D721Med (cell line): Measurements from ENCODE around the gene DNAJC5G.

Experiments used
- DNase-seq: peaks from one replicate; pipeline ENCODE4 v3.0.0; 2011; ENCODE audit warnings: low spot score; ENCODE audit not compliant: insufficient read length
- FAIRE-seq: peaks from 2 replicates; lab custom pipeline; 2011; peaks lifted over from hg19 to GRCh38; lab: Jason Lieb, UNC
- TF ChIP-seq, protein P1 (sequence below): IDR thresholded peaks from 2 replicates; pipeline ENCODE4 v1.5.1; 2012; ENCODE audit warnings: mild to moderate bottlenecking, control low read depth; ENCODE audit not compliant: insufficient read depth; ENCODE audit errors: missing control alignments

DNAJC5G gene

DNA sequence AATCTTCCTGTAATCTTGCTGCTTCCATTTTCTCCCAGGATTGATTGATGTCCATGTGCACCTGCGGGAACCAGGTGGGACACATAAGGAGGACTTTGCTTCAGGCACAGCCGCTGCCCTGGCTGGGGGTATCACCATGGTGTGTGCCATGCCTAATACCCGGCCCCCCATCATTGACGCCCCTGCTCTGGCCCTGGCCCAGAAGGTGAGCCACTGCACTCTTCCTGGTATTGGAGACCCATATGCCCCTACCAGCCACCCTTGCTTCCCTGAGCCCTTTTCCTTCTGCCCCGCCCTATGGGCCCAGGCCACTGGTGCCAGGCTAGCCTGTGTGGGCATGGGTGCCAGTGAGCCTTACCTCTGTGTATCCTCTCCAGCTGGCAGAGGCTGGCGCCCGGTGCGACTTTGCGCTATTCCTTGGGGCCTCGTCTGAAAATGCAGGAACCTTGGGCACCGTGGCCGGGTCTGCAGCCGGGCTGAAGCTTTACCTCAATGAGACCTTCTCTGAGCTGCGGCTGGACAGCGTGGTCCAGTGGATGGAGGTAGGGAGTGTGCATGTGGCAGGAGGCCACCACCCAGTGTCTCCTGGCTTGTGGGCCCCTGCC, 37.8 kb upstream of the DNAJC5G start:
- no peak for DNase-seq
- TF ChIP-seq, protein P1, sequence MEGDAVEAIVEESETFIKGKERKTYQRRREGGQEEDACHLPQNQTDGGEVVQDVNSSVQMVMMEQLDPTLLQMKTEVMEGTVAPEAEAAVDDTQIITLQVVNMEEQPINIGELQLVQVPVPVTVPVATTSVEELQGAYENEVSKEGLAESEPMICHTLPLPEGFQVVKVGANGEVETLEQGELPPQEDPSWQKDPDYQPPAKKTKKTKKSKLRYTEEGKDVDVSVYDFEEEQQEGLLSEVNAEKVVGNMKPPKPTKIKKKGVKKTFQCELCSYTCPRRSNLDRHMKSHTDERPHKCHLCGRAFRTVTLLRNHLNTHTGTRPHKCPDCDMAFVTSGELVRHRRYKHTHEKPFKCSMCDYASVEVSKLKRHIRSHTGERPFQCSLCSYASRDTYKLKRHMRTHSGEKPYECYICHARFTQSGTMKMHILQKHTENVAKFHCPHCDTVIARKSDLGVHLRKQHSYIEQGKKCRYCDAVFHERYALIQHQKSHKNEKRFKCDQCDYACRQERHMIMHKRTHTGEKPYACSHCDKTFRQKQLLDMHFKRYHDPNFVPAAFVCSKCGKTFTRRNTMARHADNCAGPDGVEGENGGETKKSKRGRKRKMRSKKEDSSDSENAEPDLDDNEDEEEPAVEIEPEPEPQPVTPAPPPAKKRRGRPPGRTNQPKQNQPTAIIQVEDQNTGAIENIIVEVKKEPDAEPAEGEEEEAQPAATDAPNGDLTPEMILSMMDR, result no peak
- FAIRE-seq, result no peak

DNA sequence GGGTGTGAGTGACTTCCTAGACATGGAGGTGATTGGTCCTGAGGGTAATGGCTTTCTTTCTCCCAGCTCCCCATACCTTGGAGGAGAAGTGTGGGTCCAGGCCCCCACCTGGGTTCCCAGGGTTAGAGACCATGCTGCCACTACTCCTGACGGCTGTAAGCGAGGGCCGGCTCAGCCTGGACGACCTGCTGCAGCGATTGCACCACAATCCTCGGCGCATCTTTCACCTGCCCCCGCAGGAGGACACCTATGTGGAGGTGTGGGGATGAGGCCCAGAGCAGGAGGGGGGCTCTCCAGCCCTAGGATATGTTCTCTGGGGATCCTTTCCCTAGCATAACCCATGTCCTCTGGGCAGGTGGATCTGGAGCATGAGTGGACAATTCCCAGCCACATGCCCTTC, 36.3 kb upstream of the DNAJC5G start:
- DNase-seq, result no peak
- no peak for FAIRE-seq
- TF ChIP-seq, protein P1, result no peak

DNA sequence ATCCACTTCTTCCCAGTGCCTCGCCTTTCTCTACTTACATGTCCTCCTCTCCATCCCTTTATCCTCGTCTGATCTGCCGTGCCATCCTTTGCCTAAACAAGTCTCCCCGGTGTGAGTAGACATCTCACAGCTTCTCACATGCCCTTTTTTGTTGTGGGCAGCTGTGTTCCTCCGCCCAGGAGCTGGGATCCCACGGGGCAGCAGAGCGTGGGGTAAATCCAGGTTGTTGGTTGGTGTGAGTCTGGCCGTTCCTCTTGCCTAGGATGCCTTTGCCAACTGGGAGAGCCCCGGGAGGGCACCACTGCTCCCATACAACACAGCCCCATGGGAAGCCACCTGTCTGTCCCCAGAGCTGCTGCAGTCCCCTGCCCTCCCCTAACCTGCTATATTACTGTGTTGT, 34.8 kb upstream of the DNAJC5G start:
- DNase-seq (no peak), FAIRE-seq (no peak)
- TF ChIP-seq, protein P1, result no peak

DNA sequence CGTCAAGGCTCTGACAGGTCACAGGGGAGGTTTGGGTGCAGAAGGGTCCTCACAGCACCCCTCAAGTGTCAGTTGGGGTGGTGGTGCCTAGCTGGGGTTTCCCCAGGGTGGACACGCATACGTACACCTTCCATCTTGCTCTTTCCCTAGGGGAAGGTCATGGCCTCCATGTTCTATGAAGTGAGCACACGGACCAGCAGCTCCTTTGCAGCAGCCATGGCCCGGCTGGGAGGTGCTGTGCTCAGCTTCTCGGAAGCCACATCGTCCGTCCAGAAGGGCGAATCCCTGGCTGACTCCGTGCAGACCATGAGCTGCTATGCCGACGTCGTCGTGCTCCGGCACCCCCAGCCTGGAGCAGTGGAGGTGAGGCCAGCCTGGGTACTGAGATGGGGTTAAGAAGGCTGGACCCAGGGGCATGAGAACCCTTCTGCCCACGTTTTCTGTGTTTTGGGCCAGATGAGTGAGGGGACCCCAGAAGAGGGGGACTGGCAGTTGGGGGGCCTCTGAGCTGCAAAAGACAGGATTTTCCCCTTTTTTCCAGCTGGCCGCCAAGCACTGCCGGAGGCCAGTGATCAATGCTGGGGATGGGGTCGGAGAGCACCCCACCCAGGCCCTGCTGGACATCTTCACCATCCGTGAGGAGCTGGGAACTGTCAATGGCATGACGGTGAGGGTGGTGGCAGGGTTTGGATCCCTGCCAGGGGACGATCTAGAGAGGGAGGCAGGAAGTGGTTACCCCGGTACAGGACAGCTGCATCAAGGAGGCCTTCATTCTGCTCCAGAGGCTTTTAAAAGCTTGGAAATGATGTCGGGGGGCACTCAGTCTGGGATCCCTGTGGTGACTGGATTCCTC, 33.2 kb upstream of the DNAJC5G start:
- TF ChIP-seq, protein P1, result no peak
- FAIRE-seq (no peak), DNase-seq (no peak)

DNA sequence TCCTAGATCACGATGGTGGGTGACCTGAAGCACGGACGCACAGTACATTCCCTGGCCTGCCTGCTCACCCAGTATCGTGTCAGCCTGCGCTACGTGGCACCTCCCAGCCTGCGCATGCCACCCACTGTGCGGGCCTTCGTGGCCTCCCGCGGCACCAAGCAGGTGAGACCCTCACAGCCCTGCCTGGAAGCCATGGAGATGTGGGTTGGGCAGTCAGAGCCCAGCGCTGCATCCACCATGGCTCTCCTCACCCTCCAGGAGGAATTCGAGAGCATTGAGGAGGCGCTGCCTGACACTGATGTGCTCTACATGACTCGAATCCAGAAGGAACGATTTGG, 32.6 kb upstream of the DNAJC5G start:
- DNase-seq (no peak), FAIRE-seq (no peak)
- TF ChIP-seq, protein P1, result no peak

DNA sequence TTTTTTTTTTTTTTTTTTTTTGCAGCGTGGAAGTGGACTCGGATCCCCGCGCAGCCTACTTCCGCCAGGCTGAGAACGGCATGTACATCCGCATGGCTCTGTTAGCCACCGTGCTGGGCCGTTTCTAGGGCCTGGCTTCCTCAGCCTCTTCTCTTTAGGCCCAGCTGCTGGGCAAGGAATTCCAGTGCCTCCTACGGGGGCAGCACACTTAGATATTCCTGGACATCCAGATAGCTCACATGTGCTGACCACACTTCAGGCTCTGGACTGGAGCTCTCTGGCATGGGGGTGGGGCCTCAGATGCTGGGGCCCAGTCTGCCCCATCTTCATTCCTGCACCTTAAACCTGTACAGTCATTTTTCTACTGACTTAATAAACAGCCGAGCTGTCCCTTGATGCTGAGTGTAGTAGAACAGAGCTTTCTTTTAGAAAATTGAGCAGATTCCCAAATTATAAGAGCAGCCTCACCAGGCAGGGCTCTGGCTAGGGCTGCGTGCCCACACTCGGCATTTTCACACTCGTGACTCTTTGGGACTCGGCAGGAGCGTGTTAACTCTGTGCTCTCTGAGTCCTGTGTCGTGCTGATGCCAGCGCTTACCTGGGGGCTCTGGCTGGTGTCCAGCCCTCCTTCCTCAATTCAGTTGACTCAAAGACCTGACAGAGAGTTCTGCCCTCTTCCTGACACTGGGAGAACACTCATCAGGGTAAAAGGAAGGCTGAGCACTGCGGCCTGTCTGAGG, 31.7 kb upstream of the DNAJC5G start:
- FAIRE-seq (no peak), DNase-seq (no peak)
- TF ChIP-seq, protein P1, result no peak
